Loucy (cell line): Measurements from ENCODE around the gene SCN8A.

Source experiments
- CTCF ChIP-seq: fragments of 200-600 bp; sonication (generic); conservative IDR thresholded peaks from 2 replicates; pipeline ENCODE4 v1.5.1; 2014; ENCODE audit warnings: mild to moderate bottlenecking, antibody characterized with exemption, low read length
- EZH2phosphoT487 ChIP-seq: fragments of 200-600 bp; IDR thresholded peaks from 2 replicates; pipeline ENCODE4 v1.6.1; 2018; ENCODE audit warnings: antibody characterized with exemption, mild to moderate bottlenecking, moderate library complexity, borderline replicate concordance

- no peak for TF ChIP-seq CTCF
- TF ChIP-seq EZH2phosphoT487 = no peak
These were observed 231.9 kb downstream of the SCN8A start for GRCh38 chr12:51822956-51823355.
